SK-N-SH (cell line): ENCODE results near the gene KIF12. TPM values are rescaled to one million over a fixed set of nuclear protein-coding genes. Genes with fewer than 3 reads are reported as not detected.

Experiments used
- CTCF ChIA-PET: fragments of 300-600, 350-600 bp; formaldehyde crosslinking; extraction: SDS; loops from one replicate; lab custom pipeline; 2021; lab: Yijun Ruan, JAX
- POLR2A ChIA-PET: fragments of 350-600 bp; sonication (Branson Sonifier 250); formaldehyde crosslinking; extraction: SDS; loops from one replicate; lab custom pipeline; 2020; ENCODE audit warnings: antibody characterized with exemption, inconsistent platforms; lab: Yijun Ruan, JAX
- DNase-seq: peaks from one replicate; pipeline ENCODE4 v3.0.0; 2012
- H2AFZ ChIP-seq: fragments of 200-600 bp; sonication (generic); 2 replicates; pipeline ENCODE4 v1.8.1; 2016; ENCODE audit warnings: antibody characterized with exemption, mild to moderate bottlenecking, low read depth
- H3F3A ChIP-seq: fragments of 200-600 bp; sonication (generic); replicated peaks from 2 replicates; pipeline ENCODE3; 2016; ENCODE audit warnings: antibody characterized with exemption, mild to moderate bottlenecking; ENCODE audit not compliant: insufficient read depth
- H3K27ac ChIP-seq, 2 experiments: fragments of 200-500 bp in 1 of 2; fragments of 200-600 bp in 1 of 2; sonication (Bioruptor generic) in 1 of 2; sonication (generic), shearing (Covaris generic) in 1 of 2; 2 replicates each; pipeline versions ENCODE4 v1.5.1 to v1.6.1; 2014 to 2016; ENCODE audit warnings: low read depth in 2 of 2, inconsistent platforms in 1 of 2, low read length in 1 of 2, mild to moderate bottlenecking in 1 of 2, mixed read lengths in 1 of 2
- H3K27me3 ChIP-seq: fragments of 200-600 bp; sonication (generic), shearing (Covaris generic); 2 replicates; pipeline ENCODE4 v1.6.1; 2016; ENCODE audit warnings: mixed run types; ENCODE audit not compliant: insufficient read depth
- H3K36me3 ChIP-seq, 2 experiments: fragments of 200-500 bp in 1 of 2; fragments of 200-600 bp in 1 of 2; sonication (Bioruptor generic) in 1 of 2; sonication (generic) in 1 of 2; replicated peaks in 1 of 2; 2 replicates each; pipeline versions ENCODE3 to v1.5.1; 2014 to 2016; ENCODE audit warnings: low read length in 1 of 2, mild to moderate bottlenecking in 1 of 2; ENCODE audit not compliant: insufficient read depth in 2 of 2, control insufficient read depth in 1 of 2
- H3K4me1 ChIP-seq, 2 experiments: fragments of 200-500 bp in 1 of 2; fragments of 200-600 bp in 1 of 2; sonication (Bioruptor generic) in 1 of 2; sonication (generic), shearing (Covaris generic) in 1 of 2; 2 replicates each; pipeline versions ENCODE4 v1.5.1 to v1.6.1; 2014 to 2016; ENCODE audit warnings: low read depth in 1 of 2, low read length in 1 of 2, mixed run types in 1 of 2; ENCODE audit not compliant: insufficient read depth in 2 of 2, control insufficient read depth in 1 of 2
- H3K4me2 ChIP-seq: fragments of 200-600 bp; sonication (generic), shearing (Covaris generic); 2 replicates; pipeline ENCODE4 v1.6.1; 2017; ENCODE audit warnings: mixed run types
- H3K4me3 ChIP-seq, 2 experiments: fragments of 200-500 bp in 1 of 2; fragments of 200-600 bp in 1 of 2; sonication (Bioruptor generic) in 1 of 2; sonication (generic), shearing (Covaris generic) in 1 of 2; 2 replicates each; pipeline versions ENCODE4 v1.5.1 to v1.8.1; 2014 to 2016; ENCODE audit warnings: low read depth in 2 of 2, inconsistent platforms in 1 of 2, low read length in 1 of 2, mild to moderate bottlenecking in 1 of 2, mixed read lengths in 1 of 2, moderate library complexity in 1 of 2
- H3K79me2 ChIP-seq: fragments of 200-600 bp; sonication (generic); 2 replicates; pipeline ENCODE4 v1.8.1; 2017; ENCODE audit warnings: mild to moderate bottlenecking; ENCODE audit not compliant: insufficient read depth
- H3K9ac ChIP-seq: fragments of 200-600 bp; sonication (generic); 2 replicates; pipeline ENCODE4 v1.6.1; 2017; ENCODE audit warnings: mixed run types
- H3K9me2 ChIP-seq: fragments of 200-600 bp; sonication (generic); 2 replicates; pipeline ENCODE4 v1.6.1; 2017; ENCODE audit warnings: mixed run types
- H3K9me3 ChIP-seq: fragments of 200-600 bp; sonication (generic); 2 replicates; pipeline ENCODE4 v1.6.1; 2017; ENCODE audit warnings: mixed run types, mild to moderate bottlenecking, moderate library complexity
- H4K20me1 ChIP-seq: fragments of 200-600 bp; sonication (generic); 2 replicates; pipeline ENCODE4 v1.6.1; 2017; ENCODE audit warnings: mild to moderate bottlenecking, mixed run types; ENCODE audit not compliant: insufficient read depth
- EP300 ChIP-seq, 2 experiments: IDR thresholded peaks; 2 replicates each; pipeline versions ENCODE4 v1.4.0 to v1.6.1; 2012; ENCODE audit warnings: borderline replicate concordance in 1 of 2, low read depth in 1 of 2, low read length in 1 of 2
- FOXM1 ChIP-seq: IDR thresholded peaks from 2 replicates; pipeline ENCODE4 v1.4.0; 2012; ENCODE audit warnings: low read depth, mild to moderate bottlenecking
- JUND ChIP-seq: IDR thresholded peaks from 2 replicates; pipeline ENCODE4 v1.4.0; 2012
- NFIC ChIP-seq: IDR thresholded peaks from 2 replicates; pipeline ENCODE4 v1.4.0; 2012; ENCODE audit warnings: borderline replicate concordance
- POLR2AphosphoS5 ChIP-seq: IDR thresholded peaks from 2 replicates; pipeline ENCODE4 v1.6.1; 2012; ENCODE audit warnings: low read depth, low read length
- RXRA ChIP-seq: IDR thresholded peaks from 2 replicates; pipeline ENCODE4 v1.4.0; 2012; ENCODE audit warnings: low read depth, mild to moderate bottlenecking, borderline replicate concordance
- SMC3 ChIP-seq: IDR thresholded peaks from 2 replicates; pipeline ENCODE4 v1.6.1; 2012; ENCODE audit warnings: low read depth, low read length, improper control_type of control experiment
- TAF1 ChIP-seq: IDR thresholded peaks from 2 replicates; pipeline ENCODE4 v1.6.1; 2012; ENCODE audit warnings: low read depth, mild to moderate bottlenecking, low read length, moderate library complexity, borderline replicate concordance
- YY1 ChIP-seq: IDR thresholded peaks from 2 replicates; pipeline ENCODE4 v1.4.0; 2012; ENCODE audit warnings: low read depth, mild to moderate bottlenecking
- WGBS: methylation state at CpG from one replicate; pipeline ENCODE4 v1.1.6; 2017; ENCODE audit warnings: low lambda C conversion rate; 5-methylcytosine and 5-hydroxymethylcytosine counted together
- polyA plus RNA-seq, 3 experiments: library from polyadenylated mRNA; depleted of rRNA; stranded (reverse); fragments of >200 nt; gene quantifications; 2 replicates each; pipeline ENCODE4 v1.2.3, GENCODE V29; 2012
- TF ChIP-seq, protein P1 (sequence below): IDR thresholded peaks from 2 replicates; pipeline ENCODE4 v1.6.1; 2012; ENCODE audit warnings: mild to moderate bottlenecking, low read depth, low read length, moderate library complexity
- TF ChIP-seq, protein P2 (sequence below): fragments of 150-350 bp; IDR thresholded peaks from 2 replicates; pipeline ENCODE4 v1.6.1; 2016; ENCODE audit warnings: mild to moderate bottlenecking, low read depth, low read length

Gene KIF12
- polyA plus RNA-seq, 1 of the 3 experiments (the other 2 are of a cell fraction) = 0.35 TPM

DNA sequence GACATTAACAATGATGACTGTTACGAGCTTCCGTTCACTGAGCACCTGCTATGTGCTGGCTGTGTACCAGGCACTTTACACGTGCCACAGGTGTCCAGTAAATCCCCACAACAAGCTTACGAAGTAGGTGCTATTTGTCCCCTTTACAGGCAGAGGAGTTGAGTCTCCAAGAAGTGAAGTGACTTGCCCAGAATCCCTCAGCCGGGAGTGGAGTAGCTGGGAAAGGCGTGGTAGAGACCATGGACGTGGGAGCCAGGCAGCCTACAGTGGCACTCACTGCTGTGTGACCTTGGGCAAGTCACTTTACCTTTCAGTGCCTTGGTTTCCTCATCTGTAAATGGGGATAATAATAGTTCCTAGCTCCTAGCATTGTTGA lies 20.3 kb downstream of the KIF12 start:
- no peaks in the 10 kb centered on the region for H4K20me1 ChIP-seq
- no peak overlapping the region for H3K4me2 ChIP-seq
- no peaks in the 10 kb centered on the region; a peak in 1 of 4 replicates for H3K4me1 ChIP-seq
- H3K27ac ChIP-seq = no peak overlapping the region
- no peaks in the 10 kb centered on the region for H3K36me3 ChIP-seq
- no peak for TF ChIP-seq YY1
- TF ChIP-seq SMC3 = no peak
- TF ChIP-seq, protein P1, sequence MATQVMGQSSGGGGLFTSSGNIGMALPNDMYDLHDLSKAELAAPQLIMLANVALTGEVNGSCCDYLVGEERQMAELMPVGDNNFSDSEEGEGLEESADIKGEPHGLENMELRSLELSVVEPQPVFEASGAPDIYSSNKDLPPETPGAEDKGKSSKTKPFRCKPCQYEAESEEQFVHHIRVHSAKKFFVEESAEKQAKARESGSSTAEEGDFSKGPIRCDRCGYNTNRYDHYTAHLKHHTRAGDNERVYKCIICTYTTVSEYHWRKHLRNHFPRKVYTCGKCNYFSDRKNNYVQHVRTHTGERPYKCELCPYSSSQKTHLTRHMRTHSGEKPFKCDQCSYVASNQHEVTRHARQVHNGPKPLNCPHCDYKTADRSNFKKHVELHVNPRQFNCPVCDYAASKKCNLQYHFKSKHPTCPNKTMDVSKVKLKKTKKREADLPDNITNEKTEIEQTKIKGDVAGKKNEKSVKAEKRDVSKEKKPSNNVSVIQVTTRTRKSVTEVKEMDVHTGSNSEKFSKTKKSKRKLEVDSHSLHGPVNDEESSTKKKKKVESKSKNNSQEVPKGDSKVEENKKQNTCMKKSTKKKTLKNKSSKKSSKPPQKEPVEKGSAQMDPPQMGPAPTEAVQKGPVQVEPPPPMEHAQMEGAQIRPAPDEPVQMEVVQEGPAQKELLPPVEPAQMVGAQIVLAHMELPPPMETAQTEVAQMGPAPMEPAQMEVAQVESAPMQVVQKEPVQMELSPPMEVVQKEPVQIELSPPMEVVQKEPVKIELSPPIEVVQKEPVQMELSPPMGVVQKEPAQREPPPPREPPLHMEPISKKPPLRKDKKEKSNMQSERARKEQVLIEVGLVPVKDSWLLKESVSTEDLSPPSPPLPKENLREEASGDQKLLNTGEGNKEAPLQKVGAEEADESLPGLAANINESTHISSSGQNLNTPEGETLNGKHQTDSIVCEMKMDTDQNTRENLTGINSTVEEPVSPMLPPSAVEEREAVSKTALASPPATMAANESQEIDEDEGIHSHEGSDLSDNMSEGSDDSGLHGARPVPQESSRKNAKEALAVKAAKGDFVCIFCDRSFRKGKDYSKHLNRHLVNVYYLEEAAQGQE = no peak
- no peak for TF ChIP-seq TAF1
- no peak for TF ChIP-seq POLR2AphosphoS5
- TF ChIP-seq EP300 (IDR thresholded peaks at IDR 0.05; ENCODE audit: borderline replicate concordance in 1 of 2, low read depth in 1 of 2, low read length in 1 of 2) = no peak
- TF ChIP-seq FOXM1 = no peak
- TF ChIP-seq, all 33 proteins: peak for 0
- peaks cover 7% of the 10 kb centered on the region; the same call in 1 of the 2 replicates for H3K27me3 ChIP-seq
- no peak overlapping the region for H2AFZ ChIP-seq
- no peak for DNase-seq
- H3F3A ChIP-seq = no peaks in the 10 kb centered on the region
- no peak overlapping the region for H3K9ac ChIP-seq
- no peaks in the 10 kb centered on the region for H3K9me2 ChIP-seq
- no peaks in the 10 kb centered on the region for H3K79me2 ChIP-seq
- POLR2A ChIA-PET = no interaction called here
- CTCF ChIA-PET = interaction anchor here (0.6 to 4.2 kb wide), 8 partner anchors 30 to 342 kb away, joined by 3 to 34 read pairs (median 4); no protein-coding TSS in a partner anchor
- H3K9me3 ChIP-seq = no peaks in the 10 kb centered on the region
- 83% methylated on average over 7 of the region's 7 CpGs for WGBS
- no peak overlapping the region for H3K4me3 ChIP-seq

DNA sequence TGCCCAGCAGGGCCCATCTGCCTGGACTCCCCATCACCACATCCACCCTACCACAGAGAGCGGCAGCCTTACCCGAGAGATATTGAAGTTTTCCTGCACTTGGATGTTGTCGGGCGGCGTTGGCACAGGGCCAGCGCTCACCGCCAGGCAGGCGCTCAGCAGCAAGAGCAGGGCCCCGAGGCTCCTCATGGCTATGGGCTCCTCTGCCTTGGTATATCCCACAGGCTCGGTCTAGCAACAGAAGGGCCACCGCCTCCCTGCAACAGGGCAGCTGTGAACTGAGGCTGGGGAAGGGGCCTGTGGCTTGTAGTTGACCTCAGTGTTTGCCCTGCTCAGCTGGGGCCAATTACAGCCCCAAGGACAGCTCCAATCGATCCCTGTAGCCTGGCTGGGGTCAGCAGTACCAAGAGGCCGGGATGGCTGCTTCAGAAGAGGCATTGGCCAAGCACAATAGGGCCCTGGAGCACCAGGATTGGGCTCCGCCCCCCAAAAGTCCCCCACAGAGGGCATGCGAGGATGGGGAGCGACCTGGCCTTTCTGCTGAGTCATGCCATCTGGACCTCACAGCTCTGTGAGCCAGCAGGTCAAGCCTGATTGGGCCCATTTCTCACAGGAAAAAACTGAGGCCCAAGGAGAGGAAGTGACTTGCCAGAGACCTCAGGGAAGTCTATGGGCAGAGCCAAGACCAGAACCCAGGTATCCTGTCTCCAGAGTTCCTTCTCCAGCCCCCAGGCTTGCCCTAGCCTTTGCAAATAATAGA lies 20.9 kb downstream of the KIF12 start, which contains the start of gene AMBP:
Gene AMBP, minus strand, starts transcription at position 280 of the 760 bp plus-strand sequence. Its CDS starts 91 bp downstream, at position 189.
- TF ChIP-seq RXRA = no peak
- TF ChIP-seq POLR2AphosphoS5 = no peak
- TF ChIP-seq NFIC = 0 out of 2 replicates have a peak, but pooled peaks have one; percentile 15
- TF ChIP-seq, protein P2, sequence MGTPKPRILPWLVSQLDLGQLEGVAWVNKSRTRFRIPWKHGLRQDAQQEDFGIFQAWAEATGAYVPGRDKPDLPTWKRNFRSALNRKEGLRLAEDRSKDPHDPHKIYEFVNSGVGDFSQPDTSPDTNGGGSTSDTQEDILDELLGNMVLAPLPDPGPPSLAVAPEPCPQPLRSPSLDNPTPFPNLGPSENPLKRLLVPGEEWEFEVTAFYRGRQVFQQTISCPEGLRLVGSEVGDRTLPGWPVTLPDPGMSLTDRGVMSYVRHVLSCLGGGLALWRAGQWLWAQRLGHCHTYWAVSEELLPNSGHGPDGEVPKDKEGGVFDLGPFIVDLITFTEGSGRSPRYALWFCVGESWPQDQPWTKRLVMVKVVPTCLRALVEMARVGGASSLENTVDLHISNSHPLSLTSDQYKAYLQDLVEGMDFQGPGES = no peak
- TF ChIP-seq JUND = no peak
- no CpG with 5 or more reads among the region's 16 CpGs for WGBS
- Histone ChIP-seq H3K9me2 (no peaks in the 10 kb centered on the region), H2AFZ (no peak within 1 kb of the TSS), H3K27me3 (peaks cover 7% of the 10 kb centered on the region; the same call in 1 of the 2 replicates), H3K36me3 (no peaks in the 10 kb centered on the region), H3K4me3 (no peak within 1 kb of the TSS), H3K4me2 (no peak within 1 kb of the TSS), H3K27ac (no peak within 1 kb of the TSS), H4K20me1 (no peaks in the 10 kb centered on the region), H3F3A (no peaks in the 10 kb centered on the region), H3K9ac (no peak within 1 kb of the TSS), H3K79me2 (no peaks in the 10 kb centered on the region), H3K4me1 (no peaks in the 10 kb centered on the region; a peak in 1 of 4 replicates), H3K9me3 (no peaks in the 10 kb centered on the region)
- CTCF ChIA-PET = interaction anchor here (0.7 to 4.2 kb wide), 9 partner anchors 30 to 341 kb away, joined by 3 to 34 read pairs (median 4); partner anchors contain the start of gene COL27A1
- DNase-seq = peak; percentile 12
- POLR2A ChIA-PET = no interaction called here
